Ishikawa (cell line): ENCODE data around the gene HASPIN.

ENCODE experiments used
- CEBPB ChIP-seq: IDR thresholded peaks from 2 replicates; pipeline ENCODE4 v1.6.1; 2012
- EP300 ChIP-seq: IDR thresholded peaks from 2 replicates; pipeline ENCODE4 v1.6.1; 2012; ENCODE audit warnings: borderline replicate concordance
- REST ChIP-seq: IDR thresholded peaks from 2 replicates; pipeline ENCODE4 v1.6.1; 2012; ENCODE audit warnings: low read depth, mild to moderate bottlenecking

- TF ChIP-seq EP300: no peak
- no peak for TF ChIP-seq CEBPB
- TF ChIP-seq REST: no peak
Measured at GRCh38 chr17:3747805-3748204, 24.1 kb downstream of the HASPIN start.
